Endodermal cell (in vitro differentiated cells): ENCODE measurements around the gene XK. TPM values are rescaled to one million over a fixed set of nuclear protein-coding genes. Genes with fewer than 3 reads are reported as not detected.

ENCODE experiments used
- DNase-seq: peaks from one replicate; pipeline ENCODE4 v3.0.0-alpha.2; 2017
- H3K27ac ChIP-seq: 2 replicates; pipeline ENCODE4 v1.5.1; 2013; ENCODE audit warnings: mild to moderate bottlenecking, low read depth, low read length, moderate library complexity
- H3K27me3 ChIP-seq: 2 replicates; pipeline ENCODE4 v1.6.1; 2013; ENCODE audit warnings: mild to moderate bottlenecking, low read length, moderate library complexity; ENCODE audit not compliant: insufficient read depth, control insufficient read depth, poor library complexity, severe bottlenecking
- H3K36me3 ChIP-seq: 2 replicates; pipeline ENCODE4 v1.7.0; 2013; ENCODE audit warnings: mild to moderate bottlenecking, low read length, moderate library complexity; ENCODE audit not compliant: control insufficient read depth, insufficient read depth
- H3K4me1 ChIP-seq: one replicate; pipeline ENCODE4 v1.7.0; 2013; ENCODE audit warnings: low read length; ENCODE audit not compliant: control insufficient read depth, insufficient read depth
- H3K4me3 ChIP-seq: 2 replicates; pipeline ENCODE4 v1.5.1; 2013; ENCODE audit warnings: mild to moderate bottlenecking, low read length, moderate library complexity
- H3K9ac ChIP-seq: 2 replicates; pipeline ENCODE4 v1.6.1; 2013; ENCODE audit warnings: mild to moderate bottlenecking, low read length, moderate library complexity; ENCODE audit not compliant: poor library complexity, severe bottlenecking; ENCODE audit errors: extremely low read depth
- H3K9me3 ChIP-seq: 2 replicates; pipeline ENCODE4 v1.6.1; 2013; ENCODE audit warnings: mild to moderate bottlenecking, low read length, moderate library complexity; ENCODE audit not compliant: control insufficient read depth
- H3K27ac Mint-ChIP-seq: 2 replicates; pipeline ENCODE4 v1.8.0; 2020; ENCODE audit warnings: mixed read lengths
- H3K27me3 Mint-ChIP-seq: 2 replicates; pipeline ENCODE4 v1.8.0; 2021; ENCODE audit warnings: mild to moderate bottlenecking, mixed read lengths; ENCODE audit not compliant: insufficient read depth
- H3K36me3 Mint-ChIP-seq: 2 replicates; pipeline ENCODE4 v1.8.0; 2020; ENCODE audit warnings: low read depth, mixed read lengths
- H3K4me1 Mint-ChIP-seq: 2 replicates; pipeline ENCODE4 v1.8.0; 2020; ENCODE audit warnings: mixed read lengths
- H3K4me3 Mint-ChIP-seq: 2 replicates; pipeline ENCODE4 v1.8.0; 2020; ENCODE audit warnings: mild to moderate bottlenecking, moderate library complexity, mixed read lengths
- H3K9me3 Mint-ChIP-seq: 2 replicates; pipeline ENCODE4 v1.8.0; 2020; ENCODE audit warnings: mild to moderate bottlenecking, mixed read lengths
- CTCF ChIP-seq: fragments of 200-600 bp; sonication (generic); conservative IDR thresholded peaks from 2 replicates; pipeline ENCODE4 v1.5.0; 2021; ENCODE audit warnings: antibody characterized with exemption, mild to moderate bottlenecking
- WGBS, 2 experiments: methylation state at CpG; one replicate each; pipeline versions ENCODE4 v1.1.5 to v1.1.7; 2013; ENCODE audit warnings: missing lambda C conversion rate in 2 of 2, mixed read lengths in 1 of 2; ENCODE audit not compliant: insufficient coverage in 1 of 2, insufficient read length in 1 of 2; 5-methylcytosine and 5-hydroxymethylcytosine counted together
- total RNA-seq, 2 donors: library from RNA; stranded (reverse); fragmentation: NEBNext Ultra II Directional in 1 of 2; extraction: Animal tissue kit (Norgen Biotek cat#: 25700) in 1 of 2; gene quantifications; 2 replicates in 1 of 2; 3 replicates in 1 of 2; pipeline ENCODE4 v1.2.1, GENCODE V29; 2021

The XK gene
- total RNA-seq, 2 donors from 2014 or later = 0.13 to 0.49 TPM

- no peak overlapping the region for H3K4me3 ChIP-seq
- H3K27me3 Mint-ChIP-seq = no peaks in the 10 kb centered on the region
- H3K27ac Mint-ChIP-seq = no peak overlapping the region
- H3K27me3 ChIP-seq = no peaks in the 10 kb centered on the region
- no peaks in the 10 kb centered on the region for H3K4me1 ChIP-seq
- H3K9me3 ChIP-seq = no peaks in the 10 kb centered on the region
- H3K4me3 Mint-ChIP-seq = no peak overlapping the region
- H3K4me1 Mint-ChIP-seq = peaks cover 6% of the 10 kb centered on the region
- no peaks in the 10 kb centered on the region for H3K36me3 ChIP-seq
- no peaks in the 10 kb centered on the region for H3K36me3 Mint-ChIP-seq
- DNase-seq = no peak
- H3K27ac ChIP-seq = no peak overlapping the region
- H3K9me3 Mint-ChIP-seq = peaks cover 30% of the 10 kb centered on the region
- H3K9ac ChIP-seq = no peak overlapping the region
- TF ChIP-seq CTCF = no peak
These were observed 8.8 kb upstream of the XK start for GRCh38 chrX:37676811-37677210.

DNA sequence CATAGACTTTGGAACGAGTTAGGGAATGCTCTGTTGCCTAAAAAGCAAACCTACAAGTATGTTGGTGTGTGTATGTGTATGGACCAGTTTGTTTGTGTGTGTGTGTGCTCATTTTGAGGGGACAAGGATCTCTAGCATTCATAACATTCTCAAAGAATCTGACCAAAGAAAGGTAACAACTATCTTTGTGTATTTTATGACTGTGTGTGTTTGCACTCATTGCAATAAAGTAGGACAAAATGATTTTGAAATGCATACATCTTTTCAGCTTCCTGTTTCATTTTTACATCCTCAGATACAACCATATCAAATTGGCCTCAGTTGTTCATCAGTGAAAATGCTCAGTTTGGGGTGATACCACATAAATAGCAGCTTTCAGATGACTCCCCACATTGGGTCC lies 8.3 kb upstream of the XK start:
- H3K4me1 Mint-ChIP-seq = peaks cover 6% of the 10 kb centered on the region
- no peak overlapping the region for H3K27ac Mint-ChIP-seq
- peaks cover 28% of the 10 kb centered on the region for H3K9me3 Mint-ChIP-seq
- no CpG with 5 or more reads among the region's 1 CpG for WGBS, 2 experiments
- H3K9ac ChIP-seq = no peak overlapping the region
- no peaks in the 10 kb centered on the region for H3K27me3 ChIP-seq
- no peak overlapping the region for H3K4me3 ChIP-seq
- no peaks in the 10 kb centered on the region for H3K36me3 Mint-ChIP-seq
- no peaks in the 10 kb centered on the region for H3K27me3 Mint-ChIP-seq
- H3K27ac ChIP-seq = no peak overlapping the region
- no peaks in the 10 kb centered on the region for H3K9me3 ChIP-seq
- H3K36me3 ChIP-seq = no peaks in the 10 kb centered on the region
- H3K4me3 Mint-ChIP-seq = no peak overlapping the region
- no peak for TF ChIP-seq CTCF
- H3K4me1 ChIP-seq = no peaks in the 10 kb centered on the region
- no peak for DNase-seq

GRCh38 chrX:37677765-37678164 lies 7.8 kb upstream of the XK start:
- WGBS, 2 experiments = 86 to 100% methylated on average over 1 of the region's 1 CpG
- Histone ChIP-seq H3K27me3 (no peaks in the 10 kb centered on the region), H3K9ac (no peak overlapping the region), H3K4me1 (no peaks in the 10 kb centered on the region), H3K4me3 (no peak overlapping the region), H3K27ac (no peak overlapping the region), H3K36me3 (no peaks in the 10 kb centered on the region), H3K9me3 (no peaks in the 10 kb centered on the region)
- H3K27ac Mint-ChIP-seq = no peak overlapping the region
- H3K36me3 Mint-ChIP-seq = no peaks in the 10 kb centered on the region
- no peak for DNase-seq
- no peak overlapping the region for H3K4me3 Mint-ChIP-seq
- no peaks in the 10 kb centered on the region for H3K27me3 Mint-ChIP-seq
- H3K4me1 Mint-ChIP-seq = peaks cover 6% of the 10 kb centered on the region
- peaks cover 32% of the 10 kb centered on the region for H3K9me3 Mint-ChIP-seq
- no peak for TF ChIP-seq CTCF
